ENCODE results near the gene FCRL6.

- TF ChIP-seq CTCF (IDR thresholded peaks at IDR 0.05; ENCODE audit: insufficient read depth, low read length, poor library complexity, severe bottlenecking) (no peak), EZH2phosphoT487 (conservative IDR thresholded peaks at IDR 0.05; ENCODE audit: low read length) (no peak)
Observed at GRCh38 chr1:159826441-159827101, 24.4 kb downstream of the FCRL6 start, which contains the start of gene SLAMF8.
